Retinal pigment epithelial cell (primary cell): ENCODE measurements around the gene CD70.
"Not testable (repeated sequence)": the region's sequence is repeated elsewhere in the genome, so short reads cannot be mapped to it uniquely, and the experiment has no call there.

Source experiments
- DNase-seq: peaks from one replicate; pipeline ENCODE4 v3.0.0-alpha.2; 2010; ENCODE audit warnings: low read depth
- H3K4me3 ChIP-seq: 2 replicates; pipeline ENCODE4 v1.5.1; 2011; ENCODE audit warnings: mild to moderate bottlenecking, low read length, control low read depth, moderate library complexity
- CTCF ChIP-seq: conservative IDR thresholded peaks from 2 replicates; pipeline ENCODE4 v1.5.1; 2011; ENCODE audit warnings: low read depth, low read length, control low read depth, inconsistent platforms

The CD70 gene

GRCh38 chr19:6617374-6617773 is 26.4 kb upstream of the CD70 start:
- no peak overlapping the region for H3K4me3 ChIP-seq
- no peak for TF ChIP-seq CTCF
- DNase-seq, result no peak

- H3K4me3 ChIP-seq, result no peak overlapping the region
- no peak for DNase-seq
- TF ChIP-seq CTCF, result no peak
These were observed 25.1 kb upstream of the CD70 start for GRCh38 chr19:6616011-6616410.

- no peak for DNase-seq
- no peak for TF ChIP-seq CTCF
- no peak overlapping the region for H3K4me3 ChIP-seq
These were observed 22.8 kb upstream of the CD70 start for GRCh38 chr19:6613711-6614110.

GRCh38 chr19:6610934-6611852 is 20.2 kb upstream of the CD70 start:
- DNase-seq, result peak; percentile 46
- TF ChIP-seq CTCF, result no peak
- no peak overlapping the region for H3K4me3 ChIP-seq

GRCh38 chr19:6608940-6609339 is 18.0 kb upstream of the CD70 start:
- TF ChIP-seq CTCF, result no peak
- no peak for DNase-seq
- no peak overlapping the region for H3K4me3 ChIP-seq

- H3K4me3 ChIP-seq, DNase-seq: not testable (repeated sequence)
These were observed 17.2 kb upstream of the CD70 start for GRCh38 chr19:6608146-6608545.

GRCh38 chr19:6606276-6607070 is 15.5 kb upstream of the CD70 start:
- not testable (repeated sequence) for DNase-seq

GRCh38 chr19:6604906-6605305 is 14.0 kb upstream of the CD70 start:
- H3K4me3 ChIP-seq, result no peak overlapping the region
- DNase-seq, result no peak
- TF ChIP-seq CTCF, result no peak

More at GRCh38 chr19:6606276-6607070, 15.5 kb upstream of the CD70 start:
- H3K4me3 ChIP-seq, result not testable (repeated sequence)
